OCI-LY1 (cell line): ENCODE results near the gene FAT1.

Experiments
- H2AFZ ChIP-seq: fragments of 200-600 bp; sonication (generic), shearing (Covaris generic); 2 replicates; pipeline ENCODE4 v1.6.0; 2014; ENCODE audit warnings: antibody characterized with exemption, mild to moderate bottlenecking, low read length
- H3F3A ChIP-seq: fragments of 200-600 bp; sonication (generic), shearing (Covaris generic); 2 replicates; pipeline ENCODE4 v1.6.0; 2014; ENCODE audit warnings: mild to moderate bottlenecking, antibody characterized with exemption, low read length, moderate library complexity; ENCODE audit not compliant: insufficient read depth
- H3K27ac ChIP-seq: fragments of 200-600 bp; sonication (generic); 2 replicates; pipeline ENCODE4 v1.5.1; 2014; ENCODE audit warnings: low read length, mixed run types, mild to moderate bottlenecking, low read depth; ENCODE audit not compliant: poor library complexity, severe bottlenecking
- H3K27me3 ChIP-seq: fragments of 200-600 bp; sonication (generic); 2 replicates; pipeline ENCODE4 v1.6.0; 2014; ENCODE audit warnings: antibody characterized with exemption, mild to moderate bottlenecking, low read length, moderate library complexity; ENCODE audit not compliant: insufficient read depth
- H3K36me3 ChIP-seq: fragments of 200-600 bp; sonication (generic); 2 replicates; pipeline ENCODE4 v1.6.1; 2014; ENCODE audit warnings: mild to moderate bottlenecking, antibody characterized with exemption, low read length, moderate library complexity, mixed read lengths; ENCODE audit not compliant: insufficient read depth
- H3K4me1 ChIP-seq: fragments of 200-600 bp; sonication (generic); 2 replicates; pipeline ENCODE4 v1.5.1; 2014; ENCODE audit warnings: mild to moderate bottlenecking, low read length, moderate library complexity; ENCODE audit not compliant: insufficient read depth, severe bottlenecking
- H3K4me2 ChIP-seq: fragments of 200-600 bp; sonication (generic), shearing (Covaris generic); 2 replicates; pipeline ENCODE4 v1.6.1; 2014; ENCODE audit warnings: low read length
- H3K4me3 ChIP-seq: fragments of 200-600 bp; sonication (generic); 2 replicates; pipeline ENCODE4 v1.5.1; 2014; ENCODE audit warnings: low read length, low read depth, mild to moderate bottlenecking, mixed read lengths; ENCODE audit not compliant: poor library complexity, severe bottlenecking
- H3K79me2 ChIP-seq: fragments of 200-600 bp; shearing (Covaris generic); 2 replicates; pipeline ENCODE4 v1.6.1; 2016; ENCODE audit warnings: mixed run types, low read length, mixed read lengths; ENCODE audit not compliant: insufficient read depth
- H3K9ac ChIP-seq: fragments of 200-600 bp; sonication (generic), shearing (Covaris generic); 2 replicates; pipeline ENCODE4 v1.6.1; 2014; ENCODE audit warnings: mild to moderate bottlenecking, low read length, mixed read lengths
- H3K9me2 ChIP-seq: fragments of 200-600 bp; sonication (generic), shearing (Covaris generic); 2 replicates; pipeline ENCODE4 v1.6.1; 2014; ENCODE audit warnings: low read depth, mild to moderate bottlenecking, low read length, mixed read lengths
- H3K9me3 ChIP-seq: fragments of 200-600 bp; shearing (Covaris generic); 2 replicates; pipeline ENCODE4 v1.6.1; 2014; ENCODE audit warnings: low read length, mixed read lengths
- H4K20me1 ChIP-seq: fragments of 200-600 bp; sonication (generic), shearing (Covaris generic); 2 replicates; pipeline ENCODE4 v1.6.0; 2016; ENCODE audit warnings: mild to moderate bottlenecking, low read length; ENCODE audit not compliant: insufficient read depth
- CTCF ChIP-seq: fragments of 200-600 bp; sonication (generic), shearing (Covaris generic); IDR thresholded peaks from 2 replicates; pipeline ENCODE4 v1.5.1; 2017; ENCODE audit warnings: mild to moderate bottlenecking, antibody characterized with exemption, low read length, moderate library complexity, mixed read lengths
- EZH2 ChIP-seq: fragments of 200-600 bp; sonication (generic), shearing (Covaris generic); IDR thresholded peaks from 2 replicates; pipeline ENCODE4 v1.8.0; 2017; ENCODE audit warnings: borderline replicate concordance, mixed run types, mild to moderate bottlenecking, antibody characterized with exemption, low read length, moderate library complexity, mixed read lengths

FAT1 gene

GRCh38 chr4:186755550-186756519 lies 32.2 kb upstream of the FAT1 start:
- H3K9me3 ChIP-seq: no peaks in the 10 kb centered on the region
- peaks cover 59% of the 10 kb centered on the region for H3K4me1 ChIP-seq
- H3K27ac ChIP-seq: peak overlapping the region; percentile 94
- H3K27me3 ChIP-seq: no peaks in the 10 kb centered on the region
- peak overlapping the region; percentile 67 for H3K4me2 ChIP-seq
- H3F3A ChIP-seq: no peaks in the 10 kb centered on the region
- H2AFZ ChIP-seq: peak overlapping the region; percentile 1
- H3K36me3 ChIP-seq: no peaks in the 10 kb centered on the region
- H3K9me2 ChIP-seq: no peaks in the 10 kb centered on the region
- H3K79me2 ChIP-seq: no peaks in the 10 kb centered on the region
- H3K4me3 ChIP-seq: peak overlapping the region; percentile 44
- no peaks in the 10 kb centered on the region for H4K20me1 ChIP-seq
- no peak for TF ChIP-seq EZH2
- TF ChIP-seq CTCF: no peak
- H3K9ac ChIP-seq: peak overlapping the region; percentile 45

DNA sequence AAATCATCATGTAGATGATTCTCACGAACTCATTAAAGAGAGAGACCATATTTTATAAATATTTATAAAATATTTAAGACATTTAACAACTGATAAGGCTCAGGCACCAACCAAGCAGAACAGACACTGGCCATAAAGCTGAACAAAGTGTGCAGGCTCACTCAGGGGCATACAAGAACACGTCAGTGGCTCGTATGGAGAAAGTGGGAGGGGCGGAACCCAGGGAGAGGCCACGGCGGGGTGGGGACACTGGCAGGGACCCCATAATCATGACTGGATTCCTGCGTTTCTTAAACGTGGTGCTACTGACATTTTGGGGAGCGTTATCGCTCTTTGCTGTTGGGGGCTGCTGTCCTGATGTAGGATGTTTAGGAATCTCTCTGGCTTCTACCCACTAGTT lies 31.3 kb upstream of the FAT1 start:
- Histone ChIP-seq H3K9ac (peak overlapping the region; percentile 50), H3K9me3 (no peaks in the 10 kb centered on the region), H3K79me2 (no peaks in the 10 kb centered on the region), H4K20me1 (no peaks in the 10 kb centered on the region), H3K4me1 (peaks cover 50% of the 10 kb centered on the region), H2AFZ (peak overlapping the region; percentile 1), H3F3A (no peaks in the 10 kb centered on the region), H3K4me3 (peak overlapping the region; percentile 44), H3K27ac (peak overlapping the region; percentile 94), H3K4me2 (peak overlapping the region; percentile 67), H3K27me3 (no peaks in the 10 kb centered on the region), H3K9me2 (no peaks in the 10 kb centered on the region), H3K36me3 (no peaks in the 10 kb centered on the region)
- TF ChIP-seq EZH2 (no peak), CTCF (no peak)

DNA sequence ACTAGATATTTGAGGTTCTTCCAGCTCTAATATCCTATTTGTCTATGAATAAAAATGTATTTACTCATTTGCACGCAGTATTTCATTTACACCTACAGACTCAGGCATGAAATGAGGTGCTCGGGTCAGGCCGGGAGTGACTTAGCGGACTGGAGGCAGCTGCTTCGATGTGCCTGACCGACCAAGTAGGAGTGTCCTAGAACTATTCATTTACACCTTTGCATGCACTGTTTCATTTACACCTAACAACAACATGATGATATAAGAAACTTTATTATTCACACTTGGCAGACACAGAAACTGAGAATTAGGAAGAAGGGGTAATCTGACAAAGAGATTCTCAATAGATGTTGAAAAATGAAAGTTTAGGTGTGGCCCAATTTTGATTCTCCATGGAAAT lies 28.7 kb upstream of the FAT1 start:
- no peaks in the 10 kb centered on the region for H3F3A ChIP-seq
- no peak overlapping the region; the same call in 1 of the 2 replicates for H2AFZ ChIP-seq
- no peaks in the 10 kb centered on the region for H4K20me1 ChIP-seq
- H3K4me2 ChIP-seq: peak overlapping the region; percentile 1; the same call in 1 of the 2 replicates
- H3K9ac ChIP-seq: no peak overlapping the region
- no peaks in the 10 kb centered on the region for H3K36me3 ChIP-seq
- H3K27me3 ChIP-seq: no peaks in the 10 kb centered on the region
- H3K27ac ChIP-seq: no peak overlapping the region
- H3K9me2 ChIP-seq: no peaks in the 10 kb centered on the region
- TF ChIP-seq EZH2: no peak
- TF ChIP-seq CTCF: no peak
- H3K9me3 ChIP-seq: no peaks in the 10 kb centered on the region
- H3K79me2 ChIP-seq: no peaks in the 10 kb centered on the region
- H3K4me1 ChIP-seq: peaks cover 40% of the 10 kb centered on the region
- H3K4me3 ChIP-seq: no peak overlapping the region
